ENCODE results near the gene SNX1.
"Not testable (repeated sequence)": the region's sequence is repeated elsewhere in the genome, so short reads cannot be mapped to it uniquely, and the experiment has no call there.

Gene SNX1

GRCh38 chr15:64073496-64073895 lies 22.3 kb upstream of the SNX1 start:
- DNase-seq: not testable (repeated sequence)

- no peak for DNase-seq
Measured at GRCh38 chr15:64082757-64083156, 13.0 kb upstream of the SNX1 start.

- DNase-seq: no peak
Measured at GRCh38 chr15:64089543-64090280, 6.1 kb upstream of the SNX1 start.

- no peak for DNase-seq
Measured at GRCh38 chr15:64090527-64090926, 5.3 kb upstream of the SNX1 start.

GRCh38 chr15:64092075-64092820 lies 3.5 kb upstream of the SNX1 start:
- no peak for DNase-seq

GRCh38 chr15:64092864-64093626 lies 2.7 kb upstream of the SNX1 start:
- peak; percentile 22 for DNase-seq

- DNase-seq: peak; percentile 96
Measured at GRCh38 chr15:64093627-64094417, 2.0 kb upstream of the SNX1 start, which contains the start of gene CIAO2A. CIAO2A (minus strand) TSS chr15:64093838; CDS start chr15:64093768, 70 bp downstream.

GRCh38 chr15:64095431-64095794 lies 369 bp upstream of the SNX1 start:
- no peak for DNase-seq

- no peak for DNase-seq
Measured at GRCh38 chr15:64096668-64097384, 1.0 kb downstream of the SNX1 start.

- no peak for DNase-seq
Measured at GRCh38 chr15:64099379-64099778, 3.6 kb downstream of the SNX1 start.

GRCh38 chr15:64100958-64101357 lies 5.2 kb downstream of the SNX1 start:
- no peak for DNase-seq

GRCh38 chr15:64102497-64102896 lies 6.7 kb downstream of the SNX1 start:
- DNase-seq: no peak

- DNase-seq: no peak
Measured at GRCh38 chr15:64105113-64105704, 9.4 kb downstream of the SNX1 start.

GRCh38 chr15:64107337-64107736 lies 11.6 kb downstream of the SNX1 start:
- no peak for DNase-seq

- not testable (repeated sequence) for DNase-seq
Measured at GRCh38 chr15:64110108-64110701, 14.4 kb downstream of the SNX1 start.

GRCh38 chr15:64110950-64111678 lies 15.3 kb downstream of the SNX1 start:
- DNase-seq: no peak

- no peak for DNase-seq
Measured at GRCh38 chr15:64111679-64112050, 15.9 kb downstream of the SNX1 start.

- DNase-seq: no peak
Measured at GRCh38 chr15:64112073-64112772, 16.4 kb downstream of the SNX1 start.

- no peak for DNase-seq
Measured at GRCh38 chr15:64112904-64113303, 17.1 kb downstream of the SNX1 start.

Data from NCI-H1092 treated with DMSO at 0.1 percent for 48 hours (cell line).